Activated CD4-positive, alpha-beta T cell treated with anti-CD3 and anti-CD28 coated beads for 48 hours (primary cell): ENCODE measurements around the gene CCNQ.

Experiments used
- DNase-seq: peaks from one replicate; pipeline ENCODE4 v3.0.0-alpha.2; 2020

The CCNQ gene

DNA sequence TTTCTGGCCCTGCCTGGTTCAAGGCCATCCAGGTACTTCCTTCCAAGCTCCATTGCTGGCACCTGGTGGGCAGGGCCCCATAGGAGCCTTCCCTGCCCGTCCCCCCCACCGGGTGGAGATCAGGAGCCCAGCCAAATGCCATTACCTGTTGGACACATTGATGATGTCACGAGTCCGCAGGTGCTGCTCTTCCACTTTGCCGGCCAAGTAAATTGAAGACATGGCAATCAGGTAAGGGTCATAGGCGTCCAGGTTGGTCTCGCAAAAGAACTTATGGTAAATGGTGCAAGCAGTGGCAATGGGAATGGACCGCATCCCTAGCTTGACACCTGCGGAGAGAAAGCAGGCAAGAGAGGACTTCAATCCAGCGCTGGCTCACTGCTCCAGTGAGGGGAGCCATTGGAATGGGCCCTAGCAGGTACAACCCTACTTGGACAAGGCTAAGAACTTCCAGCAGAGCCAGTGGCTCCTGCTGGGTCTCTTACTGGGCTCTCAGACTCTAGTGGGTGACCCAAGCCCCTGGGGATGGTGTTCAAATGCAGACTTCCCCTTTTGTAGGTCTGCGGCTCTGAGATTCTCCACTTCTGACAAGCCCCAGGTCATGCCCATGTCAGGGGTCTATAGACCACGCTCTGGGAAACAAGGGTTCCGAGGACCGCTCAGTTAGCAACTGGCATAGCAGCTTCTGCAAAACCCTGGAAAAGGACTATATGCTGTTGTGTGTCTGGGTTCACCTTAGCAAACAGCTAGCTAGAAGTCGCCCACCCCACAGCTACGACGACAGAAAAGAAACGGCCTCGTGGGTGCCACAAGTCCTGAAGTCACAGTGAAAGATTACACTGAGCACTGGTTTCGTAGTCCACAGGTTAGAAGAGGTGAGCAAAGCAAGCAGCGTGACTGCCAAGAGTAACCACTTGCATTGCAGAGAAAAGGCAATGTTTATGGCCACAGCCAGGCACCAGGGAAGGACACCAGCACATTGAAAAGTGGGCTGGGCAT lies 2.8 kb downstream of the CCNQ start:
- no peak for DNase-seq

GRCh38 chrX:153595387-153595786 lies 3.6 kb downstream of the CCNQ start:
- no peak for DNase-seq

DNA sequence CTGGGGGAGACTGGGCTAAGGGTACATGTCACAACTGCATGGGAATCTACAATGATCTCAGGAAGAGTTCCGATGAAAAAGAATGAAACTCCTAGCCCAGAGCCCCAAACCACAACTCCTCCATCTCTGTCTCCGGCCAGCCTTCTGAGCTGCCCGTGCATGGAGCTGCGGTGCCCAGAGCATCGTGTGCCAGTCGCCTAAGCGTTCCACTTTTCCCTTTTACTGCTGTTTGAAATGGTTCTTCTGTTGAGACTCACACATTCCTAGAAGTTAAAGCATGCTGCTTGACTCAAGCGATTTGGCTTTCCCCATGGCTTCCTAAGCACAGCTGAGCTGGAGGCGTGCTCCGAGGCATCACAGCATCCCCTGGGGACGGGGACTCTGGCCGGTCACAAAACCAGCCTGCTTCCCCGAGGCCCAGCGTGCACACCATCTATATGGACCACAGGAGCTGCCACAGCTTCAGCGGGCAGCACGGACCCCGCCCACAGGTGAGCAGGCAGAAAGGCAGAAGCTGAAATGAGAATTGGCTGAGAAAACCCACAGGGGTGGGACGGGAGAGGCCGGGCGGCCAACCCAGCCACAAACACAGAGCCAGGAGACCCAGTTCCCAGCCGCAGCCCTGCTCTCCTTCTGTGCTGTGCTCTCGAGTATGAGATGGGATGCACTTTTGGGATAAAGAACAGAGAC lies 5.0 kb downstream of the CCNQ start:
- no peak for DNase-seq

- DNase-seq = no peak
Measured at GRCh38 chrX:153592966-153593688, 5.8 kb downstream of the CCNQ start.

DNA sequence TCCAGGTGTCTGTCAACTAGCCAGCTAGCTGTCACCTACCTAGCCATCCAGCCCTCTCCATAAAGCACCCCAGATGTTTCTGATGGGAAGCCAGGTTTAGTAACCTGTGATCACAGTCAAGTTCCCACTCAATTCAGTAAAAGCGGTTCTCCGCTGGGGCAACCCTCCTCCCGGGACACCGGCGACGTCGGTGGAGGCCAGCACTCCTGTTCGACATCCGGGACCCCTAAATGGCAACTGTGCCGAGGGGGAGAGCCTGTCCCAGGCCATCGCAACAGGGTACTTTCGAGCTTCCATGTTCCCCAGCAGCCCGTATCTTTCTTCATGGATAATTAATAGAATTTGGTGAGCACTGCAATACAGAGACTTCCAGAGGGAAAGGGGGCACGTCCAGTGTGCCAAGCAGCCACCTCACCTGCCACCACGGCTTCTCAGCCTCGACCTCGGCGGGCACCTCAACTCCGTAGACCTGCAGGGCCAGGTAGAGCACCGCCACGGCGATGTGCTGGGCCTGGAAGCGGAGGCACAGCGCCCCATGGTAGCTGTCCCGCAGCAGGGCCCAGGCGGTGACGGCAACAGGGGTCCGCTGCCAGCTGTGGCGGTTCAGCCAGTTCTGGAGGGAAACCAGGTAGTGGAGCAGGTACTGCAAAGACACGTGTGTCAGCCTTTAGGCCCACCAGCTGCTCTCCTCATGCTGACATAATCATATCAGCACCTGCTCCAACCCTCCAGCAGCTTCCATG lies 6.7 kb downstream of the CCNQ start:
- no peak for DNase-seq

GRCh38 chrX:153590961-153591956 lies 7.7 kb downstream of the CCNQ start:
- no peak for DNase-seq

DNA sequence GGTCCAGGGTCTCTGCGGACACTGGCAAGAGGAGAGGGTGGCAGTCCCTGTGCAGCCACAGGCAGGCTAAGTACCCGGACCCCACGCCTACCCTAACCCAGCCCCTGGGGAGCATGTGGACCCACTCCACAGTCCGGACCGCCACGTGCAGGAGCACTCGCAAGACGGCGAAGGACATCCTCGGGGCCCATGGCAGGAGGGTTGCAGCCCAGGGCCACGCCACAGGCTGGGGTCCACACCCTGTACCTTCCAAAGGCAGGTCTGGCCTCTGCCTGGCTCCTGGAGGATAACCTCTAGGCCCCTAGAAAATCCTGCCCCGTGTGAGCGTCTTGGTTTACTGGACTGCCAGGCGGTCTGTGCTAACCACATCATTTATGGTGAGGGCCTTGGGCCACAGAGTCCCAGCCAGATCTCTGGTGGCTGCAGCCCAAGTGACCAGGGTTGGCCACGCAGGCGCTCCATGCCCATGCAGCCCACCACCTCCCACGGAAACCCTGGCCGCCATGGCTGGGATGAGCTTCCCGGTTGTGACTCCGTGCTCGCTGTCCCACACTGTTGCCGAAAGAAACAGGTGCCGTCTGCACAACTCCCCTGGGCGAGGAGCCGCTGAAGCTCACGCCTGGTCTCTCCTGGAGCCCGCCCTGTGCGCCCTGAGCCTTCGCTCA lies 10.0 kb downstream of the CCNQ start:
- no peak for DNase-seq

GRCh38 chrX:153588021-153588781 lies 10.7 kb downstream of the CCNQ start:
- DNase-seq = no peak

DNA sequence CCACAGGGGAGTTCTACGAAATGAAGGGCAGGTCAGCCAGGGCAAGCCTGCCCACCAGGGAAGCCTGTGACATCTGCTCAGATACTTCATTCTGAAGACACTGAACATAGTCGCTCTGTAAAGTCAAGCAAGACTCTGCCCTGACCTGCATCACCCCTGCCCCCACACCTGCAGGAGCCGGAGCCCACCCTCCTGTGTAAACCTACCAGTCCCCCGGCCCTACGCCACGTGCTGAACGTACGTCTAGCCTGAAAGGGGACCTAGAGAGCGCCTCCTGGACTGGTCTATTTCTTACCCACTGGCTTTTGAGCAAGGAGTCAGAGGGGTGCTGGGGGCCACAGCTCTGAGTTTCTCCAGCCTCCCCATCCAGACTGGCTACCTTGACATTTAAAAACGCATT lies 11.6 kb downstream of the CCNQ start:
- no peak for DNase-seq

GRCh38 chrX:153585827-153586226 lies 13.1 kb downstream of the CCNQ start:
- no peak for DNase-seq

- no peak for DNase-seq
Measured at GRCh38 chrX:153583433-153583832, 15.5 kb downstream of the CCNQ start.

DNA sequence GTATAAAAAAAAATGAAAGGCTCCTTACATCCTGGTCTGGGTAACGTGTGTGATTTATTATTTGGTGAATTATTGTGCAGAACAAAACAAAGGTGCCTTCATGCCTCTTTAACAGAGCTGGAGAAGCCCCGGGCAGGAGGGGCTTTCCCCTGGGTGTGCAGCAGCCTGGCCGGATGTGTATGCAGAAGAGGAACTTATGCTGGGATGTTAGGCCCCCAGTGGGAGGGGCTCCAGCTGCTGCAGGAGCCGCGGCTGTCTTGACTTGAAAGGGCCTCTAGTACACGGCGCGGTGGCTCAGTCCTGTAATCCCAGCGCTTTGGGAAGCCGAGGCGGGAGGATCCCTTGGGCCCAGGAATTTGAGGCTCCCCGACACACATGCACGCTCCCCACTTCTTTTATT lies 16.0 kb downstream of the CCNQ start:
- peak; percentile 73 for DNase-seq

GRCh38 chrX:153580700-153581386 lies 18.1 kb downstream of the CCNQ start:
- DNase-seq = no peak

GRCh38 chrX:153578889-153579288 lies 20.1 kb downstream of the CCNQ start:
- no peak for DNase-seq

GRCh38 chrX:153578200-153578835 lies 20.6 kb downstream of the CCNQ start:
- no peak for DNase-seq

DNA sequence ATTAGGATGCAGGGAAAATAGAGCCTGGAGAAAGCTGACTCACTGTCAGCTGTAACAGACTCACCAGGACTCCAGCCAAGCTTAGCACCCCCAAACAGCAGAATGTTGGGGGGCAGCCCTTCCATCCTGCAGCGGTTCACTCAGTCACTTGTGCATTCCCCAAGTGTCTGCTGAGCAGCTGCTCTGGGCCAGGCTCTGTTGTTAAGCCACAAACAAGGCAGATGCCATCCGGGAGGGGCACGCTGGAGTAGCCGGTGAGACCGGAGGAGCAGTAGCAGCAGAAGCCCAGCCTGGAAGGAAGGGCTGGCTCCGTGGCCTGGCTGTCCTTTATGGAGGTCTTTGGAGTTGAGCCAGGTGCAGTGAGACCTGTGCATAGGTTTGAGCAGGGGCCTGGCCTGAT lies 22.0 kb downstream of the CCNQ start:
- no peak for DNase-seq

DNA sequence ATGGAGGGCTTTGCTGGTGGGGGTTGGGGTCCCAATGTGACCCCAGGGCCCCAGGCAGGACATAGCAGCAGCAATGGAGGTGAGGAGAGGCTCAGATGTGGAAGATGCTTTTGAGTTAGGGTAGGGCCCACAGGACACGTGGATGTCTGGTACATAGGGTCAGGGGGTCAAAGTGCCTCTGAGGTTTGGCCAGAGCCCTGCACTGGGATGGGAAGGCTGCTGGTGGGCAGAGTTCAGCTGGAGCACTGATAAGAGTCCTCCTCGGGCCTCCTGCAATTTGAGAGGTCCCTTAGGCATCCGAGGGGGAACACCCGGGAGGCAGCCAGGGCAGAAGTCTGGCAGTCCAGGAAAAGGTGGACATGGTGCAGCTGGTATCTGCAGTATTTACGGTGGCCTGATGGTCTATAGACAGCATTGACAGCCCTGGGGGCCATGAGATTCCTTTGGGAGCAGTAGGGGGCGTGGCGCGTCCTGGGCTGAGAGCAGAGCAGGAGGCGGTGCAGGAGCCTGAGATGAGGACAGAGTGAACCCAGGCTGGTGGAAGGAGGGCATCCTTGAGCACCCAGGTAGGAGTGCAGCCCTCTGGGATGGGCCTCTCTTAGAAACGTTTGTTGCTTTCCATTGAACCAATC lies 22.6 kb downstream of the CCNQ start:
- no peak for DNase-seq

DNA sequence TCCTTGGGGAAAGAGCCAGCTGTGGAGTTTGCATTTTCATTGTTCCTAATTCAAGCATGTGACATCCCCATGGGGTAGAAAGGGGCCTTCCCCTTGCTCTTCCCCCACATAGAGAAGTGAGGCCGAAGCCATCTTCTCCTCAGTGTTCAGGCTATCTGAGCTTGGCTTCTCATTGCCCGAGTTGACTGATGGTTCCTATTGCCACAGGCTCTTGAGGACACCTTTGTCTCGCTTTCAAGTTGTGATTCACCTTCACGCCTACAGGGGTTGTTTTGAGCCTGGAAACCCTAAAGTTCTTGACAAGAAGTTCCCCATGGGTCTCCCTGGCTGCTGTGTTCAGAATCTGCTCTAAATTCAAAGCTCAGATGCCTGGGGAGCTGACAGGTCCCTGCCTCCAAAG lies 25.0 kb downstream of the CCNQ start:
- peak; percentile 6 for DNase-seq
